ENCODE data around the gene NXPE3.
"Not testable (repeated sequence)": the region's sequence is repeated elsewhere in the genome, so short reads cannot be mapped to it uniquely, and the experiment has no call there.

Gene NXPE3

DNA sequence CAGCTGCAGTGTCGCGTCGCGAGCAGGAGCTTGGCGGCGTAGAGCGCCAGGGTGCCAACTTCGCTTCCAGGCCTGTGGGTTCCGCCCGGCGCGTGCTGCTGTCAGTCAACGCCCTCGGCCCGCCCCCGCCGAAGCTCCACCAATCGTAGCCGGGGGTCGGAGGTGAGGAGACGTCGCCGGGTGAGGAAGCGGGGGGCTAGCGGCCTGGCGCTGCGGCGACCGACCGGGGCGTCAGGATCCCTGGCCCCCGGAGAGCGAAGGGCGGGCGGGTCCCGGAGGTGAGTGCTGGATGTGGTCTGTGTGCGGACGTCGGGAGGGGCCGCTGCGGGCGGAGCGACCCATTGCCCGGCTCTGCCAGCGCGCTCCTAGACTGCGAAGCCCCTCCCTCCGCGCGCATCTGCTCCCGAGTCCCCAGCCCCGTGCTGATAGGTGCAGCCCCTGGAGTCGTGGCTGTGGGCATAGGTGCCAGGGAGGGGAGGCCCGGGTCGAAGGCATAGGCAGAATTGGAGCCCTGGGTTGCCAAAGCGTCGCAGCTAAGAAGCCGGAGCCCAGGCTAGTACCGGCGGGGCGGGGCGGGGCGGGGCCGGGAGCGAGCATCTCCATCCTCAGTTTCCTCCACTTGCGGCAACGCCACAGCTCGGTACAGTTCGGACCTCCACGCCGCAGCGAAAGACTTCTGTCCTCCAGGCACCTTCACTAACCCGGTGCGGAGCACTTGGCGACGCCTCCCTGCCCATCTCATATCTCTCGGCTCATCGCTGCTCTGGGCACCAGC lies at the start of gene NXPE3:
Gene NXPE3 (plus strand): TSS at position 165 of the 775 bp plus-strand sequence. CDS start 6,386 bp downstream, outside the sequence.
- peak; percentile 74 for DNase-seq

DNA sequence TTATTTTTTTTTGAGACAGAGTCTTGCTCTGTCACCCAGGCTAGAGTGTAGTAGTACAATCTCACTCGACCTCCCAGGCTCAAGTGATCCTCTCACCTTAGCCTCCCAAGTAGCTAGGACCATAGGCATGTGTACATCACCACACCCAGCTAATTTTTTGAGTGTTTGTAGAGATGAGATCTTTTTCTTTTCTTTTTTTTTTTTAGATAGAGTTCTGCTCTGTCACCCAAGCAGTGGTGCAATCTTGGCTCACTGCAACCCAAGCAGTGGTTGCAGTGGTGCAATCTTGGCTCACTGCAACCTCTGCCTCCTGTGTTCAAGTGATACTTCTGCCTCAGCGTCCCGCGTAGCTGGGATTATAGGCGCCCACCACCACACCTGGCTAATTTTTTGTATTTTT lies 49.4 kb upstream of the NXPE3 start:
- no peak for DNase-seq

DNA sequence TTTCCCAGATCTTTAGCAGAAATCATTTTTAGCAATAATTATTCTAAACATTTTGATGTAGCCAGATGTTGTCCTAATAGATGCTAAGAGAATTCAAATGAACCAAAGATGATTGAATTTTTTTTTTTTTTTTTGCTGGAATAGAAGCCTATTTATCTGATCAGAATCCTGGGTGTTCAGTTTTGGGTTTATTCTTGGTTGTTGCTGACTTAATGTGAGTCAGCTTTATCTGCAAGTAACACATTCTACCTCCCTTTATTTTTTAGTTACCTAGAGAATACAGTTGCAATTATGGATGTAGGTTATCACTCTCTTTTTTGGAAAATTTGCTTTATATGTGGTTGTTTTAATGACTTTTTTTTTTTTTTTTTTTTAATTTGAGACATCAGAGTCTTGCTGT lies 48.2 kb upstream of the NXPE3 start:
- DNase-seq = no peak

DNA sequence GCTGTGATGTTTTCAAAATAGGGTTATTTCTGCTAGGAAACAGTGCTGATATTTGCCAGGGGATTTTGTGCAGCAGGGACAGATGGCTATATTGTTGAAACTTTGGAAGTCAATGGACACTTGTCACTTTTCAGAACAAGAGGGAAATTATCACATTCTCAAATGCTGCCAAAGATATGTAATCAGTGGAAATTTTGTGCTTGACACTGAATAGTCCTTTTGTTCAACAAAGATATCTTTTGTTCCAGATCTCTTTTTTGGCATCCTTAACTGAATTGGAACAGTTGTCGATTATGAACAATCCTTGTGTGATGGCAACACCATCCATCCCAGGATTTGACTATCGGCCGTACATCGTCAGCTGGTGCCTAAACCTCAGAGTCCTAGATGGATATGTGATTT lies 46.8 kb upstream of the NXPE3 start:
- no peak for DNase-seq

DNA sequence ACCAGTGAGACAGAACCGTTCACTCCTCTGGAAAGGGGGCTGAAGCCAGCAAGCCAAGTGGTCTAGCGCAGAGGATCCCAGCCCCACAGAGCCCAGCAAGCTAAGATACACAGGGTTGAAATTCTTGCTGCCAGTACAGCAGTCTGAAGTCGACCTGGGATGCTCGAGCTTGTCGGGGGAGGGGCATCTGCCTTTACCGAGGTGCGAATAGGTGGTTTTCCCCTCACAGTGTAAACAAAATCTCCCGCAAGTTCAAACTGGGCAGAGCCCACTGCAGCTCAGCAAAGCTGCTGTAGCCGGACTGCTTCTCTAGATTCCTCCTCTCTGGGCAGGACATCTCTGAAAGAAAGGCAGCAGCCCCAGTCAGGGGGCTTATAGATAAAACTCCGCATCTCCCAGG lies 43.2 kb upstream of the NXPE3 start:
- DNase-seq = no peak

DNA sequence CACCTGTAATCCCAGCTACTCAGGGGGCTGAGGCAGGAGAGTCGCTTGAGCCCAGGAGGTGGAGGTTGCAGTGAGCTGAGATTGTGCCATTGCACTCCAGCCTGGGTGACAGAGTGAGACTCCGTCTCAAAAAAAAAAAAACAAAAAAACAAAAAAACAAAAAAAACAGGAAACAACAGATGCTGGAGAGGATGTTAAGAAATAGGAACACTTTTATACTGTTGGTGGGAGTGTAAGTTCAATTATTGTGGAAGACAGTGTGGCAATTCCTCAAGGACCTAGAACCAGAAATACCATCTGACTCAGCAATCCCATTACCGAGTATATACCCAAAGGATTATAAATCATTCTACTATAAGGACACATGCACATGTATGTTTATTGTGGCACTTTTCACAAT lies 37.1 kb upstream of the NXPE3 start:
- DNase-seq = not testable (repeated sequence)

DNA sequence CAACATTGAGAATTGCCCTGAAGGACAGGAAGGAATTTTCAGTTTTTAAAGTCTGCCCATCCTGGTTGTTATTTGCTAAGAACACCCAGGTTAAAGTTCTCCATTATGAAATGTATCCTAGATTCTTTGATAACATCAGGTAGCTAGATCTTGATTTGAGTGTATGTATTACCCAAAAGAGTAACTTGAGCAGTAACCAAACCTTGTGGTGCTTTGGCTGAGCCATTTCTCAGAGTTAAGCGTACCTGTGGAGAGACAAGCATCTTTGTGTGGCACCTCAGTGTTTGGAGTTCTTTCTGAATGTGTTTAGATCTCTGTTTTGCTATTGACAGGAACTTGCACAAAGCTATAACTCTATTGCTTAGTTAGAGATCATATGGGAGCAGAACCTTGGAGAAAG lies 34.2 kb upstream of the NXPE3 start:
- no peak for DNase-seq

DNA sequence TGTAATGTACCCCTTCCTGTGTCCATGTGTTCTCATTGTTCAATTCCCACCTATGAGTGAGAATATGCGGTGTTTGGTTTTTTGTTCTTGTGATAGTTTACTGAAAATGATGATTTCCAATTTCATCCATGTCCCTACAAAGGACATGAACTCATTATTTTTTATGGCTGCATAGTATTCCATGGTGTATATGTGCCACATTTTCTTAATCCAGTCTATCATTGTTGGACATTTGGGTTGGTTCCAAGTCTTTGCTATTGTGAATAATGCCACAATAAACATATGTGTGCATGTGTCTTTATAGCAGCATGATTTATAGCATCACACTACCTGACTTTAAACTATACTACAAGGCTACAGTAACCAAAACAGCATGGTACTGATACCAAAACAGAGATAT lies 33.1 kb upstream of the NXPE3 start:
- DNase-seq = not testable (repeated sequence)

DNA sequence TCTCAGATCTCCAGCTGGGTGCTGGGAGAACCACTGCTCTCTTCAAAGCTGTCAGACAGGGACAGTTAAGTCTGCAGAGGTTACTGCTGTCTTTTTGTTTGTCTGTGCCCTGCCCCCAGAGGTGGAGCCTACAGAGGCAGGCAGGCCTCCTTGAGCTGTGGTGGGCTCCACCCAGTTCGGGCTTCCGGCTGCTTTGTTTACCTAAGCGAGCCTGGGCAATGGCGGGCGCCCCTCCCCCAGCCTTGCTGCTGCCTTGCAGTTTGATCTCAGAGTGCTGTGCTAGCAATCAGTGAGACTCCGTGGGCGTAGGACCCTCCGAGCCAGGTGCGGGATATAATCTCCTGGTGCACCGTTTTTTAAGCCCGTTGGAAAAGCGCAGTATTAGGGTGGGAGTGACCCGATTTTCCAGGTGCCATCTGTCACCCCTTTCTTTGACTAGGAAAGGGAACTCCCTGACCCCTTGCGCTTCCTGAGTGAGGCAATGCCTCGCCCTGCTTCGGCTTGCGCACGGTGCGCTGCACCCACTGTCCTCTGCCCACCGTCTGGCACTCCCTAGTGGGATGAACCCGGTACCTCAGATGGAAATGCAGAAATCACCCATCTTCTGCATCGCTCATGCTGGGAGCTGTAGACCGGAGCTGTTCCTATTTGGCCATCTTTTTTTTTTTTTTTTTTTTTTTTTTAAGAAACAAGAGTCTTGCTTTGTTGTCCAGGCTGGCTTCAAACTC lies 25.5 kb upstream of the NXPE3 start:
- DNase-seq = not testable (repeated sequence)

DNA sequence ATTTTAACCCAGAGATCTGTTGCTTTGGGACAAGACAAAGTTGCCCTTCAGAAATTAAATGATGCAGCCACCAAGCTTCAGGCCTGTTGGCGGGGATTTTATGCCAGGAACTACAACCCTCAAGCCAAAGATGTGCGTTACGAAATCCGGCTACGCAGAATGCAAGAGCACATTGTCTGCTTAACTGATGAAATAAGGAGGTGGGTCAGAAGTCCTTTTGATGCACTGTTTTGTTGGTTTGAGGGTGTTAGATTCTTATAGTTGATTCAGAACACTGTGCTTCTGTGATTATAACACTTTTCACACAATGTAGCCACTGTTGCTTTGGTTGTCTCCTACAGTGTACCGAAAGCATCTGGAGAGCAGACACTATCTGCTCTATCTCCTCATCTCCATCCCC lies 20.8 kb upstream of the NXPE3 start:
- DNase-seq = no peak

DNA sequence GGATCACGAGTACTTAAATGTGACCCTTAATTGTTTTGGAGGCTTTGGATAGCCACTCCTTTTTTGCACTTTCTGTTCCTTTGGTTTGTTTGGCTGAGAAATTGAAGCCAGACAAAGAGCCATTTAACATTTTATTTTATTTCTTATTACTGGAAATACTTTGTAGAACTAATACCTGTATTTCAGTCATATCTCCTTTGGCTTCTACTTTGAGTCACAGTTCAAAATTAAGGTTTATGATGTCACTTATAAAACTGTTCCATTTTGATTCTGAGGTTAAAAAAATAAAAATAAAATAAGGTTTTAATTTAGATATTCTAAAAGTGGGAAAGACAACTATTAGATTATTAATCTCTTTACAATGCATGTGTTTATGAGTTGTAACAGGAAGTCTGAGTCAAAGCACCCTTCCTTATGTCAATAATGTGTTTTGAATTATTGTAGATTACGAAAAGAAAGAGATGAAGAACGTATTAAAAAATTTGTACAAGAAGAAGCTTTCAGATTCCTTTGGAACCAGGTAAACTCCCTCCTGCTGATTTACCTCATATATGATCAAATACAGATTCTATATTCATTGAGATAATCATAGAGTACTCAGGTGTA lies 16.9 kb upstream of the NXPE3 start:
- no peak for DNase-seq

DNA sequence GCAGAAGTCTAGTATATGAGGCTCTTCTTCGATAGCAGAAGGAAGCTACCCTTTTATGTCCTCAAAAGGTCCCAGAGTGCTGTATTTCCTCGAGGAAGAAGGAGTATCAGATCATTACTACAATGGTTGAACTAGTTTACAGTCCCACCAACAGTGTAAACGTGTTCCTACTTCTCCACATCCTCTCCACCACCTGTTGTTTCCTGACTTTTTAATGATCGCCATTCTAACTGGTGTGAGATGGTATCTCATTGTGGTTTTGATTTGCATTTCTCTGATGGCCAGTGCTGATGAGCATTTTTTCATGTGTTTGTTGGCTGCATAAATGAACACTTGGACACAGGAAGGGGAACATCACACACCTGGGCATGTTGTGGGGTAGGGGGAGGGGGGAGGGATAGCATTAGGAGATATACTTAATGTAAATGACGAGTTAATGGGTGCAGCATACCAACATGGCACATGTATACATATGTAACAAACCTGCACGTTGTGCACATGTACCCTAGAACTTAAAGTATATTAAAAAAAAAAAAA lies 1.2 kb upstream of the NXPE3 start:
- DNase-seq = not testable (repeated sequence)

DNA sequence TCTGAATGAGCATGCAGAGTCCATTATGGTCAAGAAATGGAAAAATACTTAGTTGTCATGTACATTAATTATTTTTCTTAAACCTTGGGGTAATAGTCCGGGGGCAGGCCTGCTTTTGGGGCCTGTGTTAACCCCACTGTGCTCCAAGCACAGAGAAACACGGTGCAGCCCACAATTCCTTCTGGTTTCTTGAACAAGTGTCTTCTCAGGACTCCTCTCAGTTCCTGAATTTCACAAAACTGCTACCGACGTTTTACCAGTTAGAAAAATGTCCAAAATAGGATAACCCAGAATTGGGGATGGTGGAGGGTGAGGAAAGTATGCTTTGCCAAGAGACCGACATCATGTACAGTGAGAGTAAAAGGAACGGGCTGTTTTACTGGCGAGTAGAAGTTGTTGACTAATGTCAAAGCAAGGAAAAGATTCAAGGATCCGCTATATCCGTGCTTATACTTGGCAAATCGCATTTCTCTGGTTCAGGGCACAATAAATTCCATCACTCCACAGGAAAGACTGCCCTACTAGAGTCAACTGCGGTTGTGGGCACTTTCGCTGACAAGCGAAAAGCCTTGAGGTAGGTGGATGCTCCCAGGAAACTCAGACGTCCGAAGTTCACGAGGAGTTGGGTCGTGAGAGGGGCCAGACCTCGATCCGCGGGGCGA lies 495 bp upstream of the NXPE3 start:
- DNase-seq = no peak

DNA sequence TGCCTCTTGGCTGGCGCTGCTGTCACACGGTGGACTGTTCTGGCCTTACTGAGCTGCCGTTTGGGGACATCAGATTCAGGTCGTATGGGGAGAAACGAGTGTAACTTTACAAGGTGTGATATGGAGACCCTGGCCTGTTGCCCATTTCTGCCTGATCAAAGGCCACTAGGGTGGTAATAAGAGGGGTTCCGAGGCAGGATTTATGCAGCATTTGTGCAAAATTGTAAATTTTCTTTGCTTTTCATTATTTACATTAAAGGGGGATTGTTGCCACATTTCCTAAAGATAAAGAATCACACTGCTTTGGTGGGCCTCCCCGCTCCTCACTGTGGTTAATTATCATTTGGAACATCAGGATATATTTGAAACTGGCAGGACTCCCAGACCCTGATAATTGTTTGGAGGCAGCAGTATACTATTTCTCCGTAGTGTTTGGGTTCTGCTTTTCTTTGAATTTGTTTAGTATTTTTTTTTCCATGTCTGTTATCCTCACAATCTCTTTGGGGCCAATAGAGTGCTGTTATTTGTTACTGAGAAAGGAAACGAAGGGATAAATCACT lies 891 bp downstream of the NXPE3 start:
- DNase-seq = peak; percentile 26

DNA sequence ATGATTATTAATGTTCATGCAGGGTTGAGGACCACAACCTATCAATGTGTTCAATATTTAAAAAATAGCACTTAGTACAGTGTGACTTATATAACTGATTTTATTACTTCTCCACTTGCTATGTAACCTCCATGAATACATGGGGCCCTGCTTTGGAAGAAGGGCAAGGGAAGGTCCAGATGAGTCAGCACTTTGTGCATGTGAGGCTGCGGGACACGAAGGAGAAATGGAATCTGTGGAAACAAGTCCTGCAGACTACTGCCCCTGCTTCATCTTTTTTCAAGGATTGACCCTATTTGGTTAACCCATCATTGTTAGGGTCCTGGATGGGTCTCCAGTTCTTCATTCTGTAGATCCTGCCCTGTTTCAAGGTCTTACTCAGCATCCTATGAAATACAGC lies 1.6 kb downstream of the NXPE3 start:
- peak; percentile 75 for DNase-seq

DNA sequence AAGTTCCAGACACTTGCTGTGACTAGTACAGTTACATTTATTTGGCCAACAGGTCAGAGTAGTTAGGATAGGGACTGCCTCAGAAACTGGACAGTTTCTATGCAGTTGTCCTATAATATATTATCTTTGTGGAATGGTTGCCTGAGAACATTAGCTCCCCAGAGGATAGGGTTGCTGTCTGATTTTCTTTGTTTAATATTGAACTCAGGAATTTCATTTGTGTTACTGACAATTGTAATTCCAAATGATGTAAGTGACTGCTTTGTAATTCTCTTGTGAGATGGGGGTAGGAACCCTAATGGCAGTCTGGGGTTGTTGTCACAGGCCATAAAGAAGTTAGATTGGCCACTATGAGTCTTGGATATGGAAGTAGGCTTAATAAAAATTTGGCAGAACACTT lies 2.2 kb downstream of the NXPE3 start:
- peak; percentile 9 for DNase-seq

DNA sequence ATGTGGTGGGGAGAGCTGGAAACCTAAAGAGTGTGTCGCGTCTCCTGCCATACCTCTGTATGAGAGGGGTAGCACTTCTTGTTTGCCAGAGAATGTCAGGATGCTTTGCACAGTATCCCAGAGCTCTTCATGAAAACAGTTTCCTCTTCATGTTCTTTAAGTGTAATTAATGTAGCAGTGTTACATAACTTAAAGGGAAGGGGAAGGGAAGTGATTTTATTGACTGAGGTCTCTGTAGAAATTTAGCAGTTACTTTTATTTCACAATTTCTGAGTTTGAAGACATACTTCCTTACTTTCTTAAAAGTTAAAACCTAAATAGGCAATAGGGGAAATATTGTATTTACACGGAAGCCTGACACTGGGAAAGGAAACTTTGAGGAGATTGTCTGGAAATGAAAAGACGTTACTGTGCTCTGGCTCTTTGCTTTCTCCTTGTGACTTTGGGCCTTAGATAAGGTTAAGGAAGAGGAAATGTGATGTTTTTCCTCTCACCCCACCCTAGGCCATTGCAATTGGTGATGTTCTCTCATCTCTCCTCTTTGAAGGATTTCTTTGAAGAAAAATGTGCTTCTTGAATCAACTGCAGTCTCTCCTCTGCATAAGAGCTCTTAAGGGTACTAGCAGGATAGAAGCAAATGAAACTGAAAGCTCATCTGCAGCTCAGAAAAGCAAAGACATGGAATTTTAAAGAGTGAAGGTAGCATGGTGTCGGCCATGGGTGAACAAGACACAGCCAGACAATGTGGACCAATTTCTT lies 6.0 kb downstream of the NXPE3 start:
- DNase-seq = no peak

DNA sequence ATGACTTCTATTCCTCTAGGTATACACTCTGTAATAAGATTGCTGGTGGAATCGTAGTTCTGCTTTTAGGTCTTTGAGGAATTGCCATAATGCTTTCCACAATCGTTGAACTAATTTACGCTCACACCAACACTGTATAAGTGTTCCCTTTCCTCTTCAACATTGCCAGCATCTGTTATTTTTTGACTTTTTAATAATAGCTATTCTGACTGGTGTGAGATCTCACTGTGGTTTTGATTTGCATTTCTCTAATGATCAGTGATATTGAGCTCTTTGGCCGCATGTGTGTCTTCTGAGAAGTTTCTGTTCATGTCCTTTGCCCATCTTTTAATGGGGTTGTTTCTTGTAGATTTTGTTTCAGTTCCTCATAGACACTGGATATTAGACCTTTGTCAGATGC lies 12.8 kb downstream of the NXPE3 start:
- DNase-seq = no peak

DNA sequence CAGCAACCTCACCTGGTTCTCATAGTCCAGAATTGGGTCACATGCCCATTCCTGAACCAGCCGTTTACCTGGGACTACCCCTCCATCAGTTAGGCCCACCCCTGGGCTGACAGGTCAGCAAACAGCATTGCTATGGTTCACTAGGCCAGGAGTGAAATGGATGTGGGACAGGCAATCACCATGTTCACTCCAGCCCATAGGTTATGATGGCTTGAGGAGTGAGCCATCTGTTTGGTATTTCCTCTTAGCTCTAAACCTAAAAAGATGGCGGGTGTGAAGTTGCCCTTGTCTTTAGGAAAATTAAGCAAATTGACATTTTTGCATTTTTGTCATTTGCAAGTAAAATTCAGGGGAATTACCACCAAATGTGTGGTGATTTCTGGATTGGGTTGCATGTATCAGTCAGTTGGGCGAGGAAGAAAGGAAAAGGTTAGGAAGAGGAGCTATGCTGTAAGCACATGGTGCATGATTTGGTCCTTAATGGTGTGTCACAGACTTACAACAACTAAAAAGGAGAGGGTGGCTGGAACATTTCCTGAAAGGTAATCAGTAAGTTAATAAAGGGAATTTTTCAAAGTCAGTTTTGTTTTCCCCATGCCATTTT lies 17.2 kb downstream of the NXPE3 start:
- no peak for DNase-seq

DNA sequence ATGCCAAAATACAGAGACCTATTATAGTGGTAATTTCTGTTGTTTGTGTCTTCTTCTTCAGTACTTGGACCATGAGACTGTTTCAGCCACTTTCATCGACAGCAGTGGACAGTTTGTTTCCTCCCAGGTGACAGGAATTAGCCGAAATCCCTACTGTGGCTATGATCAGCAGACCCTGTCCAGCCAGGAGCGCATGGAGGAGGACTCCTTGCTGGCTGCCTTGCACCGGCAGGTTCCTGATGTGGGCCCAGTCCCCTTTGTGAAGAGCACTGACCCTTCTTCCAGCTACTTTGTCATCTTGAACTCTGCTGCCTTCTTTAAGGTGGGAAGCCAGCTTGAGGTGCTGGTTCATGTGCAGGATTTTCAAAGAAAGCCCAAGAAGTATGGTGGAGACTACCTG lies 22.2 kb downstream of the NXPE3 start:
- DNase-seq = no peak

DNA sequence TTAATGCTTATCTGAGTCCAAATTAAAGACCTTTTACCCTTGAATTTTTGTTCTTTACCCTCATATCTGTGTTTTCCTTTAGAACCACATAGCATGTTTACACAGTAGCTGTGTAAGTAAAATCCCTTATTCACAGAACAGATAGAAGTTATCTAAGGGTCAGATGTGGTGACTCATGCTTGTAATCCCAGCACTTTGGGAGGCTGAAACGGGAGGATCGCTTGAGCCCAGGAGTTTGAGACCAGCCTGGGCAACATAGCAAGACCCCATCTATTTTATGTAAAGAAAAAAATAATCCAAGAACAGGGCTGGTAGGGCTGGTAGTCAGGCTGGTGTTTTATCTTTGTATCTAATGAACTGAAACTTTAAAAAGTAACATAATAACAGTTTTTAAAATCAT lies 23.2 kb downstream of the NXPE3 start:
- no peak for DNase-seq
